ENCODE measurements around the gene NRDC.
A peak's percentile ranks its signal among the peaks of the same experiment; 100 is the strongest.

GRCh38 chr1:51768971-51769588, 109.4 kb downstream of the NRDC start:
- no peak for TF ChIP-seq POLR2AphosphoS5 (IDR thresholded peaks at IDR 0.05; ENCODE audit: control insufficient read depth, insufficient read depth, low read depth, low read length)
- no peak for TF ChIP-seq ESRRA (IDR thresholded peaks at IDR 0.05; ENCODE audit: borderline replicate concordance, low read depth)
- no peak for TF ChIP-seq NCOA2 (IDR thresholded peaks at IDR 0.05; ENCODE audit: partially characterized antibody in 2 of 2)
- TF ChIP-seq ZZZ3 (IDR thresholded peaks at IDR 0.05), result 0 out of 2 replicates have a peak, but pooled peaks have one; percentile 44
- no peak for TF ChIP-seq KLF13 (tag; IDR thresholded peaks at IDR 0.05; ENCODE audit: borderline replicate concordance, low read depth)
- TF ChIP-seq ZNF592 (IDR thresholded peaks at IDR 0.05), result no peak
